HepG2 (cell line): ENCODE data around the gene RPS10.

Experiments used
- BHLHE40 ChIP-seq: IDR thresholded peaks from 2 replicates; pipeline ENCODE4 v1.6.1; 2011; ENCODE audit warnings: low read length, improper control_type of control experiment
- CTCF ChIP-seq: sonication (generic); formaldehyde crosslinking; IDR thresholded peaks from 2 replicates; pipeline ENCODE4 v1.5.0; 2020; ENCODE audit warnings: mild to moderate bottlenecking, missing genetic modification reagents, moderate library complexity
- GLI4 ChIP-seq: sonication (generic); formaldehyde crosslinking; IDR thresholded peaks from 2 replicates; pipeline ENCODE4 v1.5.1; 2020; ENCODE audit warnings: missing genetic modification reagents, mild to moderate bottlenecking, moderate library complexity, borderline replicate concordance
- HNF4A ChIP-seq: sonication (generic); formaldehyde crosslinking; IDR thresholded peaks from 2 replicates; pipeline ENCODE4 v1.4.0; 2020; ENCODE audit warnings: missing genetic modification reagents
- KLF16 ChIP-seq, 2 experiments: sonication (generic) in 1 of 2; formaldehyde crosslinking in 1 of 2; IDR thresholded peaks; 2 replicates each; pipeline versions ENCODE4 v1.6.1 to v1.8.0; 2016 to 2023; ENCODE audit warnings: missing genetic modification reagents in 2 of 2, missing compliant biosample characterization in 1 of 2
- MXI1 ChIP-seq: IDR thresholded peaks from 3 replicates; pipeline ENCODE4 v1.6.1; 2012; ENCODE audit warnings: low read depth, low read length, inconsistent platforms, borderline replicate concordance
- NPAS2 ChIP-seq: sonication (generic); formaldehyde crosslinking; IDR thresholded peaks from 2 replicates; pipeline ENCODE4 v1.8.0; 2022; ENCODE audit warnings: mild to moderate bottlenecking, missing genetic modification reagents, borderline replicate concordance
- PBX3 ChIP-seq: sonication (generic); formaldehyde crosslinking; IDR thresholded peaks from 2 replicates; pipeline ENCODE4 v1.8.1; 2023; ENCODE audit warnings: missing genetic modification reagents, inconsistent platforms, borderline replicate concordance
- REST ChIP-seq, 2 experiments: IDR thresholded peaks; 2 replicates each; pipeline ENCODE4 v1.6.1; 2011 to 2012; ENCODE audit warnings: low read length in 2 of 2, borderline replicate concordance in 1 of 2, low read depth in 1 of 2, mild to moderate bottlenecking in 1 of 2, moderate library complexity in 1 of 2
- TGIF2 ChIP-seq: IDR thresholded peaks from 2 replicates; pipeline ENCODE4 v1.6.1; 2016; ENCODE audit warnings: control low read depth, missing compliant biosample characterization
- ZBTB44 ChIP-seq: sonication (generic); formaldehyde crosslinking; IDR thresholded peaks from 2 replicates; pipeline ENCODE4 v1.4.0; 2020; ENCODE audit warnings: missing genetic modification reagents
- ZNF775 ChIP-seq: sonication (generic); formaldehyde crosslinking; IDR thresholded peaks from 2 replicates; pipeline ENCODE4 v1.4.0; 2020; ENCODE audit warnings: missing genetic modification reagents, mild to moderate bottlenecking, moderate library complexity, borderline replicate concordance
- ZNF776 ChIP-seq: sonication (generic); formaldehyde crosslinking; IDR thresholded peaks from 2 replicates; pipeline ENCODE4 v1.4.0; 2020; ENCODE audit warnings: mild to moderate bottlenecking, missing genetic modification reagents
- ZSCAN29 ChIP-seq: sonication (generic); formaldehyde crosslinking; conservative IDR thresholded peaks from 2 replicates; pipeline ENCODE4 v1.4.0; 2020; ENCODE audit warnings: mild to moderate bottlenecking, missing genetic modification reagents

- TF ChIP-seq REST (IDR thresholded peaks at IDR 0.05; ENCODE audit: borderline replicate concordance in 1 of 2, low read depth in 1 of 2, low read length in 2 of 2), result no peak
- TF ChIP-seq TGIF2 (CRISPR knock-in tag), result no peak
- TF ChIP-seq PBX3, result no peak
- TF ChIP-seq BHLHE40, result no peak
- TF ChIP-seq CTCF (CRISPR knock-in tag), result no peak
- TF ChIP-seq ZNF775 (CRISPR knock-in tag), result no peak
- no peak for TF ChIP-seq HNF4A (CRISPR knock-in tag)
- TF ChIP-seq ZBTB44, result no peak
- TF ChIP-seq ZSCAN29 (CRISPR knock-in tag), result no peak
- no peak for TF ChIP-seq ZNF776 (CRISPR knock-in tag)
- no peak for TF ChIP-seq NPAS2 (CRISPR knock-in tag)
- no peak for TF ChIP-seq MXI1
- TF ChIP-seq GLI4 (CRISPR knock-in tag), result no peak
- no peak for TF ChIP-seq KLF16 (CRISPR knock-in tag; IDR thresholded peaks at IDR 0.05)
Measured at GRCh38 chr6:34445313-34445860, 19.5 kb upstream of the RPS10 start.
